K562 (cell line): ENCODE results near the gene AP2M1. TPM values are rescaled to one million over a fixed set of nuclear protein-coding genes. Genes with fewer than 3 reads are reported as not detected.

ENCODE experiments used
- CC2D1A ChIP-seq: fragments of 450-650 bp; IDR thresholded peaks from 2 replicates; pipeline ENCODE4 v1.6.1; 2017; ENCODE audit warnings: mild to moderate bottlenecking
- CHCHD3 ChIP-seq: fragments of 250-450 bp; sonication (Bioruptor Pico); IDR thresholded peaks from 2 replicates; pipeline ENCODE4 v2.1.2; 2022; ENCODE audit warnings: mild to moderate bottlenecking
- CHD1 ChIP-seq: fragments of 200-600 bp; sonication (generic); IDR thresholded peaks from one replicate; pipeline ENCODE4 v1.6.1; 2012; ENCODE audit warnings: mild to moderate bottlenecking, moderate library complexity, low read length, inconsistent platforms
- CHD4 ChIP-seq: fragments of 200-600 bp; sonication (generic); IDR thresholded peaks from 3 replicates; pipeline ENCODE4 v1.6.1; 2012; ENCODE audit warnings: low read depth, mild to moderate bottlenecking, mixed read lengths, low read length, inconsistent platforms; ENCODE audit not compliant: insufficient read depth, insufficient replicate concordance, poor library complexity, severe bottlenecking
- FOSL1 ChIP-seq: fragments of 200-800 bp; sonication (Bioruptor generic); conservative IDR thresholded peaks from 2 replicates; pipeline ENCODE4 v1.6.1; 2016; ENCODE audit warnings: missing genetic modification characterization, missing compliant biosample characterization
- L3MBTL2 ChIP-seq: fragments of 450-650 bp; IDR thresholded peaks from 2 replicates; pipeline ENCODE4 v1.6.1; 2016; ENCODE audit warnings: mild to moderate bottlenecking, moderate library complexity
- MGA ChIP-seq: fragments of 450-650 bp; IDR thresholded peaks from 2 replicates; pipeline ENCODE4 v1.6.1; 2016; ENCODE audit warnings: mild to moderate bottlenecking, moderate library complexity
- SMARCA5 ChIP-seq: fragments of 450-650 bp; IDR thresholded peaks from 2 replicates; pipeline ENCODE4 v1.6.1; 2016
- THRAP3 ChIP-seq: fragments of 450-650 bp; IDR thresholded peaks from 2 replicates; pipeline ENCODE4 v1.6.1; 2016; ENCODE audit warnings: mild to moderate bottlenecking, inconsistent platforms, borderline replicate concordance
- USF2 ChIP-seq: sonication (generic); formaldehyde crosslinking; IDR thresholded peaks from 2 replicates; pipeline ENCODE4 v1.5.0; 2020; ENCODE audit warnings: missing genetic modification reagents
- ZNF121 ChIP-seq: sonication (generic); formaldehyde crosslinking; conservative IDR thresholded peaks from 2 replicates; pipeline ENCODE4 v1.8.0; 2022; ENCODE audit warnings: missing genetic modification reagents
- ZNF79 ChIP-seq: fragments of 250-450 bp; sonication (Bioruptor Pico); IDR thresholded peaks from 2 replicates; pipeline ENCODE4 v1.4.0; 2020; ENCODE audit warnings: low read depth, mild to moderate bottlenecking, moderate library complexity
- polyA plus RNA-seq, 8 experiments: library from polyadenylated mRNA; depleted of rRNA in 4 of 8; stranded (reverse) in 5 of 8; unstranded in 3 of 8; fragments of >200 nt; fragmentation: Nextera tagmentation in 2 of 8; fragmentation: Illumina TruSeq in 1 of 8; extraction: Ambion mirVana in 2 of 8; extraction: Trizol in 1 of 8; gene quantifications; 2 replicates each; pipeline versions ENCODE4 v1.2.1 to v1.2.3, GENCODE V29; 2011 to 2014; ENCODE audit warnings: inconsistent platforms in 1 of 8, missing spikeins in 1 of 8
- total RNA-seq, 7 experiments: library from RNA; depleted of rRNA in 6 of 7; stranded (reverse); fragments of >200 nt in 6 of 7; fragmentation: Illumina TruSeq in 2 of 7; extraction: Trizol in 2 of 7; gene quantifications; 2 replicates each; pipeline versions ENCODE4 v1.2.1 to v1.2.3, GENCODE V29; 2011 to 2021; ENCODE audit warnings: low replicate concordance in 1 of 7
- TF ChIP-seq, protein P1 (sequence below): fragments of 450-650 bp; conservative IDR thresholded peaks from 2 replicates; pipeline ENCODE4 v1.6.1; 2016; ENCODE audit warnings: missing genetic modification characterization, low read depth, mild to moderate bottlenecking, control low read depth, missing compliant biosample characterization
- TF ChIP-seq, protein P2 (sequence below): sonication (generic); formaldehyde crosslinking; IDR thresholded peaks from 2 replicates; pipeline ENCODE4 v1.9.0; 2022; ENCODE audit warnings: mild to moderate bottlenecking, missing genetic modification reagents

Gene AP2M1
- total and polyA plus RNA-seq, 9 of the 15 experiments (the other 6 are each of a cell fraction or from before 2014, with no cell fraction given) = 118 to 505 (median 296) TPM

DNA sequence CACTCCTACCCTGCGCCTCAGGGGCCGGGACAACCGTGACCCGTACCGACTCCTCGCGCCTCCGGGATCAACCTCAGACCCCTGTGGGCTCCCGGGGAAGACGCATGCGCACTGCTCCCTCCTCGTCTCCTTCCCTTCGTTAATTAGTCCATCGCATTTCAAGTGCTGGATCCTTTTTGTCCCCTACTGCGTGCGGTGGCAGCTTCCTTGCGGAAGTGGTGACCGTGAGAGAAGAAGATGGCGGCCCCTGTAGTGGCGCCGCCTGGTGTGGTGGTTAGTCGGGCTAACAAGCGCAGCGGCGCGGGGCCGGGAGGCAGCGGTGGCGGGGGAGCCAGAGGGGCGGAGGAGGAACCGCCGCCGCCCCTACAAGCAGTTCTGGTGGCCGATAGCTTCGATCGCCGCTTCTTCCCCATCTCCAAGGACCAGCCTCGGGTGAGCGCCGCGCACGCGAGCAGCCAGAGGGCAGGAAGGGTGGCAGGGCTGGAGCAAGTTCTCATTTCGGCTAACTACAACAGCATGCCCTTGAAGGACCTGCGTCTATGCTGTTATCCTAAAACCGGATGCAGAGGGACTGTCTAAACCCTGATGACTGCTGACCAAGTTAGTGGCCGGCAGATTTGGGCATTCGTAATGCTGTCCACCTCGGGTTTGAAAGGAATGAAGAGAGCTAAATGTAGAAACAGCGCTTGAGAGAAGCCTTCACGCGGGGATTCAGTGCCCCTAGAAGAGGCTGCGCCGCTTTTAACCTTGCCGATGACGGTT is 39.3 kb upstream of the AP2M1 start, which contains the start of gene EIF2B5 (continued):
- no peak for TF ChIP-seq ZNF121 (CRISPR knock-in tag)
- no peak for TF ChIP-seq CHCHD3 (CRISPR knock-in tag)
- TF ChIP-seq FOSL1 (tag) = no peak
- no peak for TF ChIP-seq ZNF79 (CRISPR knock-in tag)
- no peak for TF ChIP-seq USF2 (CRISPR knock-in tag)
- no peak for TF ChIP-seq CC2D1A
- TF ChIP-seq L3MBTL2 = peak; percentile 85
- no peak for TF ChIP-seq THRAP3
- TF ChIP-seq SMARCA5 = no peak
- TF ChIP-seq, protein P1, sequence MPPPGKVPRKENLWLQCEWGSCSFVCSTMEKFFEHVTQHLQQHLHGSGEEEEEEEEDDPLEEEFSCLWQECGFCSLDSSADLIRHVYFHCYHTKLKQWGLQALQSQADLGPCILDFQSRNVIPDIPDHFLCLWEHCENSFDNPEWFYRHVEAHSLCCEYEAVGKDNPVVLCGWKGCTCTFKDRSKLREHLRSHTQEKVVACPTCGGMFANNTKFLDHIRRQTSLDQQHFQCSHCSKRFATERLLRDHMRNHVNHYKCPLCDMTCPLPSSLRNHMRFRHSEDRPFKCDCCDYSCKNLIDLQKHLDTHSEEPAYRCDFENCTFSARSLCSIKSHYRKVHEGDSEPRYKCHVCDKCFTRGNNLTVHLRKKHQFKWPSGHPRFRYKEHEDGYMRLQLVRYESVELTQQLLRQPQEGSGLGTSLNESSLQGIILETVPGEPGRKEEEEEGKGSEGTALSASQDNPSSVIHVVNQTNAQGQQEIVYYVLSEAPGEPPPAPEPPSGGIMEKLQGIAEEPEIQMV (tag) = no peak
- TF ChIP-seq MGA = peak; percentile 41; the same call in 1 of the 2 replicates
- TF ChIP-seq CHD1 = peak; percentile 90
- TF ChIP-seq, protein P2, sequence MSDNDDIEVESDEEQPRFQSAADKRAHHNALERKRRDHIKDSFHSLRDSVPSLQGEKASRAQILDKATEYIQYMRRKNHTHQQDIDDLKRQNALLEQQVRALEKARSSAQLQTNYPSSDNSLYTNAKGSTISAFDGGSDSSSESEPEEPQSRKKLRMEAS = peak; percentile 76
- no peak for TF ChIP-seq CHD4
